Endodermal cell (in vitro differentiated cells): ENCODE measurements around the gene ROR2. TPM values are rescaled to one million over a fixed set of nuclear protein-coding genes. Genes with fewer than 3 reads are reported as not detected.

Experiments used
- DNase-seq: peaks from one replicate; pipeline ENCODE4 v3.0.0-alpha.2; 2017
- H3K27ac ChIP-seq: 2 replicates; pipeline ENCODE4 v1.5.1; 2013; ENCODE audit warnings: mild to moderate bottlenecking, low read depth, low read length, moderate library complexity
- H3K27me3 ChIP-seq: 2 replicates; pipeline ENCODE4 v1.6.1; 2013; ENCODE audit warnings: mild to moderate bottlenecking, low read length, moderate library complexity; ENCODE audit not compliant: insufficient read depth, control insufficient read depth, poor library complexity, severe bottlenecking
- H3K36me3 ChIP-seq: 2 replicates; pipeline ENCODE4 v1.7.0; 2013; ENCODE audit warnings: mild to moderate bottlenecking, low read length, moderate library complexity; ENCODE audit not compliant: control insufficient read depth, insufficient read depth
- H3K4me1 ChIP-seq: one replicate; pipeline ENCODE4 v1.7.0; 2013; ENCODE audit warnings: low read length; ENCODE audit not compliant: control insufficient read depth, insufficient read depth
- H3K4me3 ChIP-seq: 2 replicates; pipeline ENCODE4 v1.5.1; 2013; ENCODE audit warnings: mild to moderate bottlenecking, low read length, moderate library complexity
- H3K9ac ChIP-seq: 2 replicates; pipeline ENCODE4 v1.6.1; 2013; ENCODE audit warnings: mild to moderate bottlenecking, low read length, moderate library complexity; ENCODE audit not compliant: poor library complexity, severe bottlenecking; ENCODE audit errors: extremely low read depth
- H3K9me3 ChIP-seq: 2 replicates; pipeline ENCODE4 v1.6.1; 2013; ENCODE audit warnings: mild to moderate bottlenecking, low read length, moderate library complexity; ENCODE audit not compliant: control insufficient read depth
- H3K27ac Mint-ChIP-seq: 2 replicates; pipeline ENCODE4 v1.8.0; 2020; ENCODE audit warnings: mixed read lengths
- H3K27me3 Mint-ChIP-seq: 2 replicates; pipeline ENCODE4 v1.8.0; 2021; ENCODE audit warnings: mild to moderate bottlenecking, mixed read lengths; ENCODE audit not compliant: insufficient read depth
- H3K36me3 Mint-ChIP-seq: 2 replicates; pipeline ENCODE4 v1.8.0; 2020; ENCODE audit warnings: low read depth, mixed read lengths
- H3K4me1 Mint-ChIP-seq: 2 replicates; pipeline ENCODE4 v1.8.0; 2020; ENCODE audit warnings: mixed read lengths
- H3K4me3 Mint-ChIP-seq: 2 replicates; pipeline ENCODE4 v1.8.0; 2020; ENCODE audit warnings: mild to moderate bottlenecking, moderate library complexity, mixed read lengths
- H3K9me3 Mint-ChIP-seq: 2 replicates; pipeline ENCODE4 v1.8.0; 2020; ENCODE audit warnings: mild to moderate bottlenecking, mixed read lengths
- CTCF ChIP-seq: fragments of 200-600 bp; sonication (generic); conservative IDR thresholded peaks from 2 replicates; pipeline ENCODE4 v1.5.0; 2021; ENCODE audit warnings: antibody characterized with exemption, mild to moderate bottlenecking
- WGBS, 2 experiments: methylation state at CpG; one replicate each; pipeline versions ENCODE4 v1.1.5 to v1.1.7; 2013; ENCODE audit warnings: missing lambda C conversion rate in 2 of 2, mixed read lengths in 1 of 2; ENCODE audit not compliant: insufficient coverage in 1 of 2, insufficient read length in 1 of 2; 5-methylcytosine and 5-hydroxymethylcytosine counted together
- total RNA-seq, 2 donors: library from RNA; stranded (reverse); fragmentation: NEBNext Ultra II Directional in 1 of 2; extraction: Animal tissue kit (Norgen Biotek cat#: 25700) in 1 of 2; gene quantifications; 2 replicates in 1 of 2; 3 replicates in 1 of 2; pipeline ENCODE4 v1.2.1, GENCODE V29; 2021

Gene ROR2
- total RNA-seq, 2 donors from 2014 or later, result 104 to 160 TPM

GRCh38 chr9:91782708-91783214 lies 167.3 kb downstream of the ROR2 start:
- TF ChIP-seq CTCF, result no peak
- peaks cover 3% of the 10 kb centered on the region for H3K9me3 Mint-ChIP-seq
- peaks cover 21% of the 10 kb centered on the region for H3K4me1 Mint-ChIP-seq
- Histone ChIP-seq H3K9me3 (no peaks in the 10 kb centered on the region), H3K36me3 (peaks cover 82% of the 10 kb centered on the region), H3K4me3 (no peak overlapping the region), H3K9ac (no peak overlapping the region), H3K27ac (no peak overlapping the region), H3K27me3 (no peaks in the 10 kb centered on the region), H3K4me1 (peaks cover 4% of the 10 kb centered on the region)
- peaks cover 60% of the 10 kb centered on the region for H3K36me3 Mint-ChIP-seq
- no peak overlapping the region for H3K27ac Mint-ChIP-seq
- 93 to 95% methylated on average over 5 of the region's 5 CpGs for WGBS, 2 experiments
- peak; percentile 38 for DNase-seq
- no peak overlapping the region for H3K4me3 Mint-ChIP-seq
- no peaks in the 10 kb centered on the region for H3K27me3 Mint-ChIP-seq

GRCh38 chr9:91781906-91782305 lies 168.1 kb downstream of the ROR2 start:
- H3K4me3 ChIP-seq, result no peak overlapping the region

GRCh38 chr9:91781116-91781515 lies 168.9 kb downstream of the ROR2 start:
- peaks cover 26% of the 10 kb centered on the region for H3K4me1 Mint-ChIP-seq
- H3K4me3 Mint-ChIP-seq, result no peak overlapping the region
- H3K9me3 Mint-ChIP-seq, result peaks cover 3% of the 10 kb centered on the region
- peaks cover 9% of the 10 kb centered on the region for H3K4me1 ChIP-seq
- H3K27me3 Mint-ChIP-seq, result no peaks in the 10 kb centered on the region
- H3K27ac Mint-ChIP-seq, result no peak overlapping the region
- H3K9ac ChIP-seq, result no peak overlapping the region
- peak overlapping the region; percentile 58 for H3K27ac ChIP-seq
- H3K9me3 ChIP-seq, result no peaks in the 10 kb centered on the region
- H3K36me3 ChIP-seq, result peaks cover 73% of the 10 kb centered on the region
- no peak for DNase-seq
- WGBS, 2 experiments, result 92 to 95% methylated on average over 5 to 10 of the region's 10 CpGs
- peaks cover 52% of the 10 kb centered on the region for H3K36me3 Mint-ChIP-seq
- no peaks in the 10 kb centered on the region for H3K27me3 ChIP-seq
- H3K4me3 ChIP-seq, result no peak overlapping the region
- TF ChIP-seq CTCF, result no peak

More at GRCh38 chr9:91781906-91782305, 168.1 kb downstream of the ROR2 start:
- Histone ChIP-seq H3K9me3 (no peaks in the 10 kb centered on the region), H3K9ac (no peak overlapping the region), H3K36me3 (peaks cover 80% of the 10 kb centered on the region), H3K27me3 (no peaks in the 10 kb centered on the region), H3K4me1 (peaks cover 8% of the 10 kb centered on the region), H3K27ac (peak overlapping the region; percentile 67)
- WGBS, 2 experiments, result 59 to 93% methylated on average over 2 to 3 of the region's 3 CpGs
- Mint-ChIP-seq H3K27me3 (no peaks in the 10 kb centered on the region), H3K4me3 (no peak overlapping the region), H3K36me3 (peaks cover 56% of the 10 kb centered on the region), H3K27ac (no peak overlapping the region), H3K9me3 (peaks cover 3% of the 10 kb centered on the region), H3K4me1 (peaks cover 24% of the 10 kb centered on the region)
- DNase-seq, result peak; percentile 33
- no peak for TF ChIP-seq CTCF
